ENCODE data around the gene SDS.

SDS gene

GRCh38 chr12:113398346-113399290 is 5.1 kb downstream of the SDS start:
- peak in 2 of 4 experiments; percentile 9 to 18 for DNase-seq

- peak in 2 of 4 experiments; percentile 19 to 42 for DNase-seq
These were observed 6.0 kb downstream of the SDS start for GRCh38 chr12:113397497-113398197.

- peak in 2 of 4 experiments; percentile 37 to 46 for DNase-seq
These were observed 6.7 kb downstream of the SDS start for GRCh38 chr12:113396828-113397496.

GRCh38 chr12:113396200-113396599 is 7.5 kb downstream of the SDS start:
- no peak for DNase-seq

- DNase-seq = peak in 2 of 4 experiments; percentile 39 to 51
These were observed 8.6 kb downstream of the SDS start for GRCh38 chr12:113395119-113395518.

- peak in 3 of 4 experiments; percentile 47 to 58 (median 52) for DNase-seq
These were observed 9.9 kb downstream of the SDS start for GRCh38 chr12:113393749-113394148.

- DNase-seq = peak; percentile 47 to 82 (median 78)
These were observed 10.6 kb downstream of the SDS start for GRCh38 chr12:113392988-113393579.

GRCh38 chr12:113392520-113392919 is 11.2 kb downstream of the SDS start:
- peak in 1 of 4 experiments; percentile 59 for DNase-seq

GRCh38 chr12:113391650-113392337 is 11.9 kb downstream of the SDS start:
- peak; percentile 44 to 80 (median 70) for DNase-seq

GRCh38 chr12:113391145-113391544 is 12.5 kb downstream of the SDS start:
- peak in 2 of 4 experiments; percentile 19 to 43 for DNase-seq

- DNase-seq = no peak
These were observed 13.3 kb downstream of the SDS start for GRCh38 chr12:113390064-113391043.

GRCh38 chr12:113388351-113388750 is 15.3 kb downstream of the SDS start:
- no peak for DNase-seq

GRCh38 chr12:113387631-113388030 is 16.1 kb downstream of the SDS start:
- DNase-seq = no peak

GRCh38 chr12:113386866-113387566 is 16.7 kb downstream of the SDS start:
- no peak for DNase-seq

- peak in 2 of 4 experiments; percentile 25 for DNase-seq
These were observed 18.3 kb downstream of the SDS start for GRCh38 chr12:113385282-113385882.

GRCh38 chr12:113384778-113385177 is 18.9 kb downstream of the SDS start:
- no peak for DNase-seq

GRCh38 chr12:113382206-113382605 is 21.5 kb downstream of the SDS start:
- no peak for DNase-seq

GRCh38 chr12:113381220-113381619 is 22.5 kb downstream of the SDS start:
- no peak for DNase-seq

GRCh38 chr12:113378291-113378690 is 25.4 kb downstream of the SDS start:
- peak in 3 of 4 experiments; percentile 26 to 41 (median 27) for DNase-seq

Data from suppressor macrophage (primary cell).